ENCODE data around the gene SERTAD2. TPM values are rescaled to one million over a fixed set of nuclear protein-coding genes. Genes with fewer than 3 reads are reported as not detected.

SERTAD2 gene
- total and polyA plus RNA-seq, 2 donors (not counting 3 experiments of a cell fraction or from before 2014, with no cell fraction given), result 5.5 to 11.2 TPM

DNA sequence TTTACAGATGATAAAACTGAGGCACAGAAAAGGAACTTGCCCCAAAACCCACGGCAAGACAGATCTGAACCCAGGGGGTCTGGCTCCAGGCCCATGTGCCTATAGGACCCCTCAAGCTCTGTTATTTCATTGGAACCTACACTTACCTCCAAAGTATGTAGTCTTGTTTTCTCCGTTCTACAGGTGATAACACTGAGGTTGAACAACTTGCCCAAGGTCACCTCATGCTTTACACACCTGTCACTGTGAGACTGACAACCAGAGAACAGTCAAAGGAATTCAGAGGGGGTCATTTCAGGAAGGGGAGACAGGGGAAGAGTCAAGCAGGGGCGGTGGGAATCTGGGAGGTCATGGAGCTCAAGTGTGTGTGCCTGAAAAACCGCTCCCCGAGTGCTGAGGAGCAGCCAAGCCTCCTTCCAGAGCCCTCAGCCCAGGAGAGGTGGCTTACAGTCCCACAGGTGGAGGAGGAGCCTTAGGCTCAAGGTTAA is 47.7 kb downstream of the SERTAD2 start:
- no peaks in the 10 kb centered on the region for H3K79me2 ChIP-seq (ENCODE audit: control insufficient read depth, insufficient read depth, low read length)
- H3K9me1 ChIP-seq (replicated peaks; ENCODE audit: control insufficient read depth, extremely low read depth, insufficient read depth, low read length), result no peaks in the 10 kb centered on the region
- no peaks in the 10 kb centered on the region for H3K9me3 ChIP-seq (replicated peaks; ENCODE audit: control insufficient read depth, insufficient read depth, low read length)
- FAIRE-seq (no peak), DNase-seq (ENCODE audit: low read depth, low spot score) (no peak)
- TF ChIP-seq MYC (IDR thresholded peaks at IDR 0.05; ENCODE audit: low read depth, low read length) (no peak), EZH2 (IDR thresholded peaks at IDR 0.05; ENCODE audit: borderline replicate concordance, low read depth, low read length, severe bottlenecking) (no peak), JUN (IDR thresholded peaks at IDR 0.05; ENCODE audit: borderline replicate concordance, insufficient read depth, insufficient read length, low read depth) (no peak), FOS (IDR thresholded peaks at IDR 0.05; ENCODE audit: borderline replicate concordance, insufficient read depth, low read length) (no peak), GATA2 (IDR thresholded peaks at IDR 0.05; ENCODE audit: insufficient read depth, insufficient read length, low read depth, low read length) (no peak), POLR2A (IDR thresholded peaks at IDR 0.05; ENCODE audit: low read depth, low read length) (no peak), POLR2AphosphoS5 (IDR thresholded peaks at IDR 0.05; ENCODE audit: insufficient read depth, low read depth, low read length) (no peak)
- TF ChIP-seq, protein P1, sequence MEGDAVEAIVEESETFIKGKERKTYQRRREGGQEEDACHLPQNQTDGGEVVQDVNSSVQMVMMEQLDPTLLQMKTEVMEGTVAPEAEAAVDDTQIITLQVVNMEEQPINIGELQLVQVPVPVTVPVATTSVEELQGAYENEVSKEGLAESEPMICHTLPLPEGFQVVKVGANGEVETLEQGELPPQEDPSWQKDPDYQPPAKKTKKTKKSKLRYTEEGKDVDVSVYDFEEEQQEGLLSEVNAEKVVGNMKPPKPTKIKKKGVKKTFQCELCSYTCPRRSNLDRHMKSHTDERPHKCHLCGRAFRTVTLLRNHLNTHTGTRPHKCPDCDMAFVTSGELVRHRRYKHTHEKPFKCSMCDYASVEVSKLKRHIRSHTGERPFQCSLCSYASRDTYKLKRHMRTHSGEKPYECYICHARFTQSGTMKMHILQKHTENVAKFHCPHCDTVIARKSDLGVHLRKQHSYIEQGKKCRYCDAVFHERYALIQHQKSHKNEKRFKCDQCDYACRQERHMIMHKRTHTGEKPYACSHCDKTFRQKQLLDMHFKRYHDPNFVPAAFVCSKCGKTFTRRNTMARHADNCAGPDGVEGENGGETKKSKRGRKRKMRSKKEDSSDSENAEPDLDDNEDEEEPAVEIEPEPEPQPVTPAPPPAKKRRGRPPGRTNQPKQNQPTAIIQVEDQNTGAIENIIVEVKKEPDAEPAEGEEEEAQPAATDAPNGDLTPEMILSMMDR (IDR thresholded peaks at IDR 0.05; ENCODE audit: extremely low read depth in 1 of 2, insufficient read depth in 1 of 2, low read depth in 1 of 2, low read length in 2 of 2), result no peak
- TF ChIP-seq, protein P2, sequence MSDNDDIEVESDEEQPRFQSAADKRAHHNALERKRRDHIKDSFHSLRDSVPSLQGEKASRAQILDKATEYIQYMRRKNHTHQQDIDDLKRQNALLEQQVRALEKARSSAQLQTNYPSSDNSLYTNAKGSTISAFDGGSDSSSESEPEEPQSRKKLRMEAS (IDR thresholded peaks at IDR 0.05; ENCODE audit: insufficient read depth, insufficient read length), result no peak
- no TSS peak for BruUV-seq (replicated peaks)
- H2AFZ ChIP-seq (ENCODE audit: low read depth, low read length), result no peak overlapping the region
- dilution Hi-C loops (cut with MboI; ENCODE audit: extremely low pct_ligation_motif_present, low sequenced_read_pairs) (no loop called here), intact Hi-C loops (cut with micrococcal nuclease) (no loop called here)
- ChIA-PET CTCF (interaction anchor here (1.1 to 4.9 kb wide), 5 partner anchors 8 to 40 kb away, joined by 5 to 18 read pairs (median 7); no protein-coding TSS in a partner anchor), POLR2A (no interaction called here)
- H3K27me3 ChIP-seq (ENCODE audit: control insufficient read depth in 2 of 2, insufficient read depth in 2 of 2, low read length in 2 of 2), result no peaks in the 10 kb centered on the region
- H3K27ac ChIP-seq (ENCODE audit: insufficient read depth, low read depth, low read length), result no peak overlapping the region
- no peaks in the 10 kb centered on the region for H3K4me1 ChIP-seq (ENCODE audit: control insufficient read depth, extremely low read depth, insufficient read depth, low read length)
- no peak overlapping the region for H3K4me3 ChIP-seq (replicated peaks in 1 of 3; ENCODE audit: insufficient read depth in 1 of 3, low read depth in 1 of 3, low read length in 3 of 3)
- no peak overlapping the region for H3K4me2 ChIP-seq (ENCODE audit: insufficient read depth, low read length)
- no peak overlapping the region for H3K9ac ChIP-seq (replicated peaks; ENCODE audit: extremely low read depth, insufficient read depth, low read length)
- no peaks in the 10 kb centered on the region for H3K36me3 ChIP-seq (ENCODE audit: control insufficient read depth in 2 of 2, extremely low read depth in 1 of 2, insufficient read depth in 2 of 2, low read length in 2 of 2)
- H4K20me1 ChIP-seq (replicated peaks; ENCODE audit: control insufficient read depth, extremely low read depth, insufficient read depth, low read length), result no peaks in the 10 kb centered on the region

Data from endothelial cell of umbilical vein (primary cell).